HepG2 (cell line): ENCODE data around the gene MEX3B. TPM values are rescaled to one million over a fixed set of nuclear protein-coding genes. Genes with fewer than 3 reads are reported as not detected.

ENCODE experiments used
- ATAC-seq: fragments of 200-7000 bp; cut with Tn5 transposase; 3 replicates; pipeline ENCODE4 v1.9.1; 2020; ENCODE audit warnings: mild to moderate bottlenecking, moderate library complexity
- BruUV-seq: library from RNA; stranded (reverse); fragments of 400-500 nt; replicated peaks from 2 replicates; lab custom pipeline; 2021; lab: Mats Ljungman, UMichigan
- CTCF ChIA-PET: fragments of 300-600 bp; formaldehyde crosslinking; extraction: SDS; loops from one replicate; lab custom pipeline; 2021; ENCODE audit warnings: low total read pairs, inconsistent platforms, low intra/inter-chr PET ratio; lab: Yijun Ruan, JAX
- POLR2A ChIA-PET: fragments of 350-600 bp; sonication (Branson Sonifier 250); formaldehyde crosslinking; loops from one replicate; lab custom pipeline; 2020; ENCODE audit warnings: antibody characterized with exemption, inconsistent platforms; lab: Yijun Ruan, JAX
- DNase-seq: peaks from one replicate; pipeline ENCODE4 v3.0.0-alpha.2; 2015; ENCODE audit warnings: low spot score
- FAIRE-seq: peaks from 3 replicates; lab custom pipeline; 2011; peaks lifted over from hg19 to GRCh38; lab: Jason Lieb, UNC
- H2AFZ ChIP-seq: one replicate; pipeline ENCODE4 v1.6.1; 2011; ENCODE audit warnings: low read length, inconsistent platforms
- H3K27ac ChIP-seq: fragments of 300-600 bp; 3 replicates; pipeline ENCODE4 v1.8.0; 2011; ENCODE audit warnings: mixed run types, mild to moderate bottlenecking, mixed read lengths, low read length, inconsistent platforms; ENCODE audit not compliant: insufficient read depth; ENCODE audit errors: extremely low read length
- H3K27me3 ChIP-seq, 2 experiments: fragments of 200-600 bp in 1 of 2; 2 replicates in 1 of 2; 3 replicates in 1 of 2; pipeline versions ENCODE4 v1.6.0 to v1.8.0; 2011; ENCODE audit warnings: low read length in 2 of 2, mild to moderate bottlenecking in 2 of 2, moderate library complexity in 2 of 2, inconsistent platforms in 1 of 2; ENCODE audit not compliant: insufficient read depth in 2 of 2, control insufficient read depth in 1 of 2
- H3K36me3 ChIP-seq, 2 experiments: fragments of 200-600 bp in 1 of 2; replicated peaks in 1 of 2; 2 replicates in 1 of 2; 3 replicates in 1 of 2; pipeline versions ENCODE4 v1.5.1 to v1.8.0; 2011; ENCODE audit warnings: low read length in 2 of 2, inconsistent platforms in 1 of 2; ENCODE audit not compliant: insufficient read depth in 2 of 2, control insufficient read depth in 1 of 2
- H3K4me1 ChIP-seq: 2 replicates; pipeline ENCODE4 v1.5.1; 2012; ENCODE audit warnings: low read length, inconsistent platforms; ENCODE audit not compliant: insufficient read depth
- H3K4me2 ChIP-seq: 2 replicates; pipeline ENCODE4 v1.6.0; 2011; ENCODE audit warnings: low read depth, low read length, inconsistent platforms
- H3K4me3 ChIP-seq, 3 experiments: fragments of 200-600 bp in 1 of 3; sonication (generic), shearing (Covaris generic) in 1 of 3; replicated peaks in 1 of 3; 2 replicates each; pipeline ENCODE4 v1.5.1; 2011 to 2016; ENCODE audit warnings: low read length in 3 of 3, inconsistent platforms in 2 of 3, low read depth in 2 of 3, mild to moderate bottlenecking in 2 of 3, control low read depth in 1 of 3, mixed read lengths in 1 of 3; ENCODE audit not compliant: insufficient read depth in 1 of 3
- H3K79me2 ChIP-seq: one replicate; pipeline ENCODE4 v1.6.1; 2011; ENCODE audit warnings: low read length, inconsistent platforms; ENCODE audit not compliant: insufficient read depth
- H3K9ac ChIP-seq: 2 replicates; pipeline ENCODE4 v1.6.0; 2011; ENCODE audit warnings: mild to moderate bottlenecking, low read depth, low read length, inconsistent platforms; ENCODE audit not compliant: insufficient read depth
- H3K9me3 ChIP-seq: 2 replicates; pipeline ENCODE4 v1.5.1; 2012; ENCODE audit warnings: mild to moderate bottlenecking, low read length
- H4K20me1 ChIP-seq: 2 replicates; pipeline ENCODE4 v1.6.0; 2011; ENCODE audit warnings: inconsistent platforms, mild to moderate bottlenecking, low read length, moderate library complexity; ENCODE audit not compliant: insufficient read depth
- ARHGAP35 ChIP-seq: sonication (generic); formaldehyde crosslinking; IDR thresholded peaks from 2 replicates; pipeline ENCODE4 v1.9.0; 2022; ENCODE audit warnings: mild to moderate bottlenecking, inconsistent platforms, moderate library complexity, missing genetic modification reagents, borderline replicate concordance
- CHD4 ChIP-seq: fragments of 200-600 bp; sonication (generic); IDR thresholded peaks from 2 replicates; pipeline ENCODE4 v1.7.0; 2017; ENCODE audit warnings: mild to moderate bottlenecking, low read length, borderline replicate concordance
- GFI1 ChIP-seq: sonication (generic); formaldehyde crosslinking; IDR thresholded peaks from 2 replicates; pipeline ENCODE4 v1.5.0; 2020; ENCODE audit warnings: missing genetic modification reagents, mild to moderate bottlenecking, borderline replicate concordance
- MBNL3 ChIP-seq: fragments of 250-450 bp; sonication (Bioruptor Pico); conservative IDR thresholded peaks from 2 replicates; pipeline ENCODE4 v1.8.0; 2022; ENCODE audit warnings: mild to moderate bottlenecking, inconsistent platforms
- NCOR1 ChIP-seq: fragments of 200-600 bp; sonication (generic); IDR thresholded peaks from 2 replicates; pipeline ENCODE4 v1.7.0; 2017; ENCODE audit warnings: antibody characterized with exemption, low read length, borderline replicate concordance
- NFRKB ChIP-seq: fragments of 450-650 bp; IDR thresholded peaks from 2 replicates; pipeline ENCODE4 v1.6.1; 2017
- REPIN1 ChIP-seq: sonication (generic); formaldehyde crosslinking; IDR thresholded peaks from 2 replicates; pipeline ENCODE4 v1.8.0; 2022; ENCODE audit warnings: missing genetic modification reagents, low read depth, mild to moderate bottlenecking, borderline replicate concordance
- SMAD9 ChIP-seq: sonication (generic); formaldehyde crosslinking; IDR thresholded peaks from 2 replicates; pipeline ENCODE4 v1.5.1; 2020; ENCODE audit warnings: mild to moderate bottlenecking, missing genetic modification reagents
- SMC3 ChIP-seq: IDR thresholded peaks from 2 replicates; pipeline ENCODE4 v1.6.1; 2011; ENCODE audit warnings: low read length, improper control_type of control experiment
- SRF ChIP-seq: IDR thresholded peaks from 2 replicates; pipeline ENCODE4 v1.6.1; 2011; ENCODE audit warnings: mild to moderate bottlenecking, low read depth, low read length, moderate library complexity
- TARDBP ChIP-seq: sonication (generic); formaldehyde crosslinking; IDR thresholded peaks from 2 replicates; pipeline ENCODE4 v1.8.0; 2022; ENCODE audit warnings: mild to moderate bottlenecking, missing genetic modification reagents
- ZNF569 ChIP-seq: sonication (generic); formaldehyde crosslinking; IDR thresholded peaks from 2 replicates; pipeline ENCODE4 v1.5.0; 2020; ENCODE audit warnings: mild to moderate bottlenecking, missing genetic modification reagents, moderate library complexity, borderline replicate concordance
- WGBS: methylation state at CpG from one replicate; pipeline ENCODE4 v1.1.6; 2017; ENCODE audit warnings: low lambda C conversion rate; 5-methylcytosine and 5-hydroxymethylcytosine counted together
- in situ Hi-C: cut with HindIII; loops from 2 replicates; pipeline ENCODE4 v1.10.0; 2017; ENCODE audit warnings: low pct_unique_long_range_greater_than_20kb; ENCODE audit not compliant: extremely low pct_ligation_motif_present
- intact Hi-C: fragments of 100-400 bp; cut with micrococcal nuclease; formaldehyde crosslinking; loops from one replicate; pipeline ENCODE4 v1.10.0; 2022; ENCODE audit not compliant: unreplicated experiment
- polyA plus RNA-seq, 8 experiments: library from polyadenylated mRNA; depleted of rRNA in 3 of 8; stranded (reverse) in 7 of 8; unstranded in 1 of 8; fragments of >200 nt; fragmentation: Illumina TruSeq in 4 of 8; extraction: Trizol in 4 of 8; gene quantifications; 2 replicates each; pipeline versions ENCODE4 v1.2.1 to v1.2.3, GENCODE V29; 2011 to 2016; ENCODE audit warnings: low read depth in 4 of 8, missing spikeins in 1 of 8, mixed read lengths in 1 of 8; ENCODE audit not compliant: insufficient read depth in 1 of 8
- total RNA-seq, 5 experiments: library from RNA; depleted of rRNA; stranded (reverse); fragments of >200 nt; fragmentation: Illumina TruSeq; extraction: Trizol; gene quantifications; 2 replicates each; pipeline ENCODE4 v1.2.3, GENCODE V29; 2016; ENCODE audit warnings: low read depth in 1 of 5
- TF ChIP-seq, protein P1 (sequence below): sonication (generic); formaldehyde crosslinking; IDR thresholded peaks from 2 replicates; pipeline ENCODE4 v1.4.0; 2020; ENCODE audit warnings: missing genetic modification reagents

Gene MEX3B
- total and polyA plus RNA-seq, 2 of the 13 experiments (the other 11 are each of a cell fraction or from before 2014, with no cell fraction given): 0.48 to 0.62 TPM

- no peaks in the 10 kb centered on the region for H3K36me3 ChIP-seq
- no peak overlapping the region for H3K4me2 ChIP-seq
- ATAC-seq (no peak), FAIRE-seq (no peak), DNase-seq (no peak)
- no TSS peak for BruUV-seq
- CTCF ChIA-PET: no interaction called here
- H3K9me3 ChIP-seq: no peaks in the 10 kb centered on the region
- WGBS: 0% methylated on average over 2 of the region's 2 CpGs
- intact Hi-C loops: no loop called here
- peaks cover 0 to 3% of the 10 kb centered on the region in 2 experiments; a peak in 1 of 5 replicates for H3K27me3 ChIP-seq
- H3K79me2 ChIP-seq: no peaks in the 10 kb centered on the region
- no peak overlapping the region for H2AFZ ChIP-seq
- H4K20me1 ChIP-seq: no peaks in the 10 kb centered on the region
- H3K4me1 ChIP-seq: peaks cover 14% of the 10 kb centered on the region; the same call in 1 of the 2 replicates
- no peak overlapping the region for H3K9ac ChIP-seq
- no peak for TF ChIP-seq GFI1
- no peak for TF ChIP-seq ARHGAP35 (CRISPR knock-in tag)
- no peak for TF ChIP-seq MBNL3 (CRISPR knock-in tag)
- TF ChIP-seq NCOR1: no peak
- TF ChIP-seq CHD4: no peak
- TF ChIP-seq SMAD9 (CRISPR knock-in tag): no peak
- TF ChIP-seq NFRKB: no peak
- no peak for TF ChIP-seq SRF
- TF ChIP-seq, protein P1, sequence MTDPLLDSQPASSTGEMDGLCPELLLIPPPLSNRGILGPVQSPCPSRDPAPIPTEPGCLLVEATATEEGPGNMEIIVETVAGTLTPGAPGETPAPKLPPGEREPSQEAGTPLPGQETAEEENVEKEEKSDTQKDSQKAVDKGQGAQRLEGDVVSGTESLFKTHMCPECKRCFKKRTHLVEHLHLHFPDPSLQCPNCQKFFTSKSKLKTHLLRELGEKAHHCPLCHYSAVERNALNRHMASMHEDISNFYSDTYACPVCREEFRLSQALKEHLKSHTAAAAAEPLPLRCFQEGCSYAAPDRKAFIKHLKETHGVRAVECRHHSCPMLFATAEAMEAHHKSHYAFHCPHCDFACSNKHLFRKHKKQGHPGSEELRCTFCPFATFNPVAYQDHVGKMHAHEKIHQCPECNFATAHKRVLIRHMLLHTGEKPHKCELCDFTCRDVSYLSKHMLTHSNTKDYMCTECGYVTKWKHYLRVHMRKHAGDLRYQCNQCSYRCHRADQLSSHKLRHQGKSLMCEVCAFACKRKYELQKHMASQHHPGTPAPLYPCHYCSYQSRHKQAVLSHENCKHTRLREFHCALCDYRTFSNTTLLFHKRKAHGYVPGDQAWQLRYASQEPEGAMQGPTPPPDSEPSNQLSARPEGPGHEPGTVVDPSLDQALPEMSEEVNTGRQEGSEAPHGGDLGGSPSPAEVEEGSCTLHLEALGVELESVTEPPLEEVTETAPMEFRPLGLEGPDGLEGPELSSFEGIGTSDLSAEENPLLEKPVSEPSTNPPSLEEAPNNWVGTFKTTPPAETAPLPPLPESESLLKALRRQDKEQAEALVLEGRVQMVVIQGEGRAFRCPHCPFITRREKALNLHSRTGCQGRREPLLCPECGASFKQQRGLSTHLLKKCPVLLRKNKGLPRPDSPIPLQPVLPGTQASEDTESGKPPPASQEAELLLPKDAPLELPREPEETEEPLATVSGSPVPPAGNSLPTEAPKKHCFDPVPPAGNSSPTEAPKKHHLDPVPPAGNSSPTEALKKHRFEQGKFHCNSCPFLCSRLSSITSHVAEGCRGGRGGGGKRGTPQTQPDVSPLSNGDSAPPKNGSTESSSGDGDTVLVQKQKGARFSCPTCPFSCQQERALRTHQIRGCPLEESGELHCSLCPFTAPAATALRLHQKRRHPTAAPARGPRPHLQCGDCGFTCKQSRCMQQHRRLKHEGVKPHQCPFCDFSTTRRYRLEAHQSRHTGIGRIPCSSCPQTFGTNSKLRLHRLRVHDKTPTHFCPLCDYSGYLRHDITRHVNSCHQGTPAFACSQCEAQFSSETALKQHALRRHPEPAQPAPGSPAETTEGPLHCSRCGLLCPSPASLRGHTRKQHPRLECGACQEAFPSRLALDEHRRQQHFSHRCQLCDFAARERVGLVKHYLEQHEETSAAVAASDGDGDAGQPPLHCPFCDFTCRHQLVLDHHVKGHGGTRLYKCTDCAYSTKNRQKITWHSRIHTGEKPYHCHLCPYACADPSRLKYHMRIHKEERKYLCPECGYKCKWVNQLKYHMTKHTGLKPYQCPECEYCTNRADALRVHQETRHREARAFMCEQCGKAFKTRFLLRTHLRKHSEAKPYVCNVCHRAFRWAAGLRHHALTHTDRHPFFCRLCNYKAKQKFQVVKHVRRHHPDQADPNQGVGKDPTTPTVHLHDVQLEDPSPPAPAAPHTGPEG: no peak
- TF ChIP-seq ZNF569: no peak
- no peak for TF ChIP-seq REPIN1 (CRISPR knock-in tag)
- TF ChIP-seq SMC3: no peak
- no peak for TF ChIP-seq TARDBP (CRISPR knock-in tag)
- in situ Hi-C loops: no loop called here
- POLR2A ChIA-PET: no interaction called here
- H3K27ac ChIP-seq: no peak overlapping the region
- no peak overlapping the region for H3K4me3 ChIP-seq
These were observed 15.6 kb downstream of the MEX3B start for GRCh38 chr15:82030176-82030575.
